ENCODE measurements around the gene ITGB1.

- TF ChIP-seq, protein P1, sequence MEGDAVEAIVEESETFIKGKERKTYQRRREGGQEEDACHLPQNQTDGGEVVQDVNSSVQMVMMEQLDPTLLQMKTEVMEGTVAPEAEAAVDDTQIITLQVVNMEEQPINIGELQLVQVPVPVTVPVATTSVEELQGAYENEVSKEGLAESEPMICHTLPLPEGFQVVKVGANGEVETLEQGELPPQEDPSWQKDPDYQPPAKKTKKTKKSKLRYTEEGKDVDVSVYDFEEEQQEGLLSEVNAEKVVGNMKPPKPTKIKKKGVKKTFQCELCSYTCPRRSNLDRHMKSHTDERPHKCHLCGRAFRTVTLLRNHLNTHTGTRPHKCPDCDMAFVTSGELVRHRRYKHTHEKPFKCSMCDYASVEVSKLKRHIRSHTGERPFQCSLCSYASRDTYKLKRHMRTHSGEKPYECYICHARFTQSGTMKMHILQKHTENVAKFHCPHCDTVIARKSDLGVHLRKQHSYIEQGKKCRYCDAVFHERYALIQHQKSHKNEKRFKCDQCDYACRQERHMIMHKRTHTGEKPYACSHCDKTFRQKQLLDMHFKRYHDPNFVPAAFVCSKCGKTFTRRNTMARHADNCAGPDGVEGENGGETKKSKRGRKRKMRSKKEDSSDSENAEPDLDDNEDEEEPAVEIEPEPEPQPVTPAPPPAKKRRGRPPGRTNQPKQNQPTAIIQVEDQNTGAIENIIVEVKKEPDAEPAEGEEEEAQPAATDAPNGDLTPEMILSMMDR (IDR thresholded peaks at IDR 0.05) = no peak
- no peak for TF ChIP-seq POLR2A (IDR thresholded peaks at IDR 0.05)
Observed at GRCh38 chr10:32960022-32960421, 2.0 kb upstream of the ITGB1 start.

Data from lower leg skin (tissue), 3 donors.